WTC11 (cell line): ENCODE measurements around the gene SPG11. TPM values are rescaled to one million over a fixed set of nuclear protein-coding genes. Genes with fewer than 3 reads are reported as not detected.

Experiments
- ATAC-seq: fragments of 200-7000 bp; cut with Tn5 transposase; 2 replicates; pipeline ENCODE4 v1.10.0; 2021; ENCODE audit warnings: mild to moderate bottlenecking, moderate library complexity
- CTCF ChIA-PET: fragments of 300-600 bp; sonication (Branson Sonifier 250); formaldehyde crosslinking; loops from one replicate; lab custom pipeline; 2021; ENCODE audit warnings: antibody characterized with exemption; lab: Charles Lee
- POLR2A ChIA-PET: fragments of 350-600 bp; sonication (Branson Sonifier 250); formaldehyde crosslinking; loops from one replicate; lab custom pipeline; 2021; ENCODE audit warnings: antibody characterized with exemption; lab: Charles Lee
- DNase-seq: peaks from one replicate; pipeline ENCODE4 v3.0.0; 2021; ENCODE audit warnings: low spot score
- H3K27ac Mint-ChIP-seq: 2 replicates; pipeline ENCODE4 v1.8.0; 2021; ENCODE audit warnings: mixed read lengths
- H3K27me3 Mint-ChIP-seq: 2 replicates; pipeline ENCODE4 v1.8.0; 2021; ENCODE audit warnings: low read depth, mild to moderate bottlenecking, moderate library complexity, mixed read lengths
- H3K36me3 Mint-ChIP-seq: 2 replicates; pipeline ENCODE4 v1.8.0; 2021; ENCODE audit warnings: mixed read lengths
- H3K4me1 Mint-ChIP-seq: 2 replicates; pipeline ENCODE4 v1.8.0; 2022; ENCODE audit warnings: mixed read lengths
- H3K4me3 Mint-ChIP-seq: 2 replicates; pipeline ENCODE4 v1.8.0; 2021; ENCODE audit warnings: mild to moderate bottlenecking, moderate library complexity, mixed read lengths
- H3K9me3 Mint-ChIP-seq: 2 replicates; pipeline ENCODE4 v1.8.0; 2021; ENCODE audit warnings: mixed read lengths
- CBFB ChIP-seq: sonication (generic); formaldehyde crosslinking; IDR thresholded peaks from 2 replicates; pipeline ENCODE4 v1.8.1; 2022; ENCODE audit warnings: mild to moderate bottlenecking, low read depth, missing genetic modification reagents
- JAZF1 ChIP-seq: fragments of 250-450 bp; sonication (Bioruptor Pico); IDR thresholded peaks from 2 replicates; pipeline ENCODE4 v1.9.0; 2021; ENCODE audit warnings: moderate library complexity, mild to moderate bottlenecking, inconsistent platforms
- NFATC4 ChIP-seq: fragments of 250-450 bp; sonication (Bioruptor Pico); IDR thresholded peaks from 2 replicates; pipeline ENCODE4 v1.9.0; 2021; ENCODE audit warnings: mild to moderate bottlenecking
- NFYB ChIP-seq: sonication (generic); formaldehyde crosslinking; conservative IDR thresholded peaks from 2 replicates; pipeline ENCODE4 v1.8.0; 2022; ENCODE audit warnings: low read depth, missing genetic modification reagents
- NR2C2 ChIP-seq: sonication (generic); formaldehyde crosslinking; IDR thresholded peaks from 2 replicates; pipeline ENCODE4 v1.8.0; 2022; ENCODE audit warnings: mild to moderate bottlenecking, missing genetic modification reagents
- OVOL2 ChIP-seq: fragments of 250-450 bp; sonication (Bioruptor Pico); IDR thresholded peaks from 2 replicates; pipeline ENCODE4 v1.9.0; 2021; ENCODE audit warnings: mild to moderate bottlenecking, borderline replicate concordance
- RELA ChIP-seq: sonication (generic); formaldehyde crosslinking; IDR thresholded peaks from 2 replicates; pipeline ENCODE4 v1.8.1; 2022; ENCODE audit warnings: missing genetic modification reagents, mild to moderate bottlenecking, borderline replicate concordance
- SMAD3 ChIP-seq: sonication (generic); formaldehyde crosslinking; IDR thresholded peaks from 2 replicates; pipeline ENCODE4 v1.8.0; 2022; ENCODE audit warnings: missing genetic modification reagents, mild to moderate bottlenecking, borderline replicate concordance
- ZNF121 ChIP-seq: sonication (generic); formaldehyde crosslinking; IDR thresholded peaks from 2 replicates; pipeline ENCODE4 v1.8.0; 2023; ENCODE audit warnings: missing genetic modification reagents
- total RNA-seq: library from RNA; stranded (reverse); gene quantifications from 3 replicates; pipeline ENCODE4 v1.2.3, GENCODE V29; 2021
- TF ChIP-seq, protein P1 (sequence below): fragments of 250-450 bp; sonication (Bioruptor Pico); IDR thresholded peaks from 2 replicates; pipeline ENCODE4 v1.9.0; 2021; ENCODE audit warnings: mild to moderate bottlenecking
- TF ChIP-seq, protein P2 (sequence below): sonication (generic); formaldehyde crosslinking; IDR thresholded peaks from 2 replicates; pipeline ENCODE4 v1.8.1; 2023; ENCODE audit warnings: mild to moderate bottlenecking, missing genetic modification reagents, borderline replicate concordance
- TF ChIP-seq, protein P3 (sequence below): sonication (generic); formaldehyde crosslinking; conservative IDR thresholded peaks from 2 replicates; pipeline ENCODE4 v1.8.1; 2022; ENCODE audit warnings: mild to moderate bottlenecking, missing genetic modification reagents
- TF ChIP-seq, protein P4 (sequence below): sonication (generic); formaldehyde crosslinking; IDR thresholded peaks from 2 replicates; pipeline ENCODE4 v1.8.1; 2022; ENCODE audit warnings: missing genetic modification reagents, borderline replicate concordance
- TF ChIP-seq, protein P5 (sequence below): sonication (generic); formaldehyde crosslinking; IDR thresholded peaks from 2 replicates; pipeline ENCODE4 v1.8.0; 2022; ENCODE audit warnings: mild to moderate bottlenecking, missing genetic modification reagents

The SPG11 gene
- total RNA-seq, 1 experiment from 2014 or later = 46.4 TPM

DNA sequence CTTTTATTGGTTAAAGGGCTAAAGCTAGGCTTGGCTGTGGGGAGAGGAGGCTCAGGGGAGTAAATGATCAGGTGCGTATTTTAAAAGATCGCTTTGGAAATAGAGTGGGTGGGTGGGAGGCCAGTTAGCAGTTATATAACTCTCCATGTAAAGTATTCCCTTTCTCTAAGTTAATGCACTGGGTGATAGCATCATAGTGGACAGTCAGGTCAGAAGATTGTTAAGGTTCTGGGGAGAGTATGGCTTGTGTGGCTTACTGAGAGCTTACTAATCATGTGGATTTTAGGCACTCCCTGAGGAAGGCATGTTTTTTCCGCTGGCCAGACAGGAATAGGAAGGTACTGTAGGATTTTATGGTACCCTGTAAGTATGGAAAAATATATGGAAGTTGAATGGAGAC, 132.8 kb downstream of the SPG11 start:
- DNase-seq = no peak
- TF ChIP-seq OVOL2 (CRISPR knock-in tag) = no peak
- TF ChIP-seq, protein P1, sequence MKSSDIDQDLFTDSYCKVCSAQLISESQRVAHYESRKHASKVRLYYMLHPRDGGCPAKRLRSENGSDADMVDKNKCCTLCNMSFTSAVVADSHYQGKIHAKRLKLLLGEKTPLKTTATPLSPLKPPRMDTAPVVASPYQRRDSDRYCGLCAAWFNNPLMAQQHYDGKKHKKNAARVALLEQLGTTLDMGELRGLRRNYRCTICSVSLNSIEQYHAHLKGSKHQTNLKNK (CRISPR knock-in tag) = no peak
- Mint-ChIP-seq H3K4me3 (no peak overlapping the region), H3K4me1 (peaks cover 7% of the 10 kb centered on the region), H3K36me3 (peaks cover 5% of the 10 kb centered on the region), H3K27me3 (no peaks in the 10 kb centered on the region), H3K27ac (no peak overlapping the region; the same call in 1 of the 2 replicates), H3K9me3 (no peaks in the 10 kb centered on the region)
- POLR2A ChIA-PET = no interaction called here
- CTCF ChIA-PET = interaction anchor here (1.1 kb wide), 1 partner anchor 29 kb away, joined by 4 read pairs; no protein-coding TSS in a partner anchor
- peak; percentile 15 for ATAC-seq

DNA sequence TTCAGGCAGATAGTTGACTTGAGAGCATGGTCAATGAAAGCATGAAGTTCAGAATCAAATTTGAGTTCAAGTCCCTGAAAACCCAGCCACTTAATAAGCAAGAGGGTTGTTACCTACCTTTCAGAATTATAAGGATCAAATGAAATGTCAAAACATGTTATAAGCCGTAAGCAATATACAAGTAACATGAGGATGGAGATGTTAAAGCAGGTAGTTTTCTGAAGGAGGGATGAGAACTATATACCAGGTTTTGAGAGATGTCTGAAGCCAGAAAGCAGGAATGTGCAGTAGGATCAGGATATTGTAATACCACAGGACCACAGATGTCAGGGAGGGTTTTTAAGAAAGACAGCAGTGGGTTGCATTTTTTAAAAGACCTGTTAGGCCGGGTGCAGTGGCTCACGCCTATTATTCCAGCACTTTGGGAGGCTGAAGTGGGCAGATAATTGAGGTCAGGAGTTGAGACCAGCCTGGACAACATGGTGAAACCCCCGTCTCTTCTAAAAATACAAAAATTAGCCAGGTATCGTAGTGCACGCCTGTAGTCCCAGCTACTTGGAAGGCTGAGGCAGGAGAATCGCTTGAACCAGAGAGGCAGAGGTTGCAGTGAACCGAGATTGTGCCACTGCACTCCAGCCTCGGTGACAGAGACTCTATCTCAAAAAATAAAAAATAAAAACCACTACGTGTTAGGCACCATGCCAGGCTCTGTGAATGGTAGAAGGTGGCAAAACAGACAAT, 133.4 kb downstream of the SPG11 start:
- CTCF ChIA-PET = interaction anchor here (1.1 kb wide), 1 partner anchor 29 kb away, joined by 4 read pairs; no protein-coding TSS in a partner anchor
- POLR2A ChIA-PET = no interaction called here
- peak overlapping the region; percentile 17; the same call in 1 of the 2 replicates for H3K27ac Mint-ChIP-seq
- DNase-seq = no peak
- peak; percentile 19 for ATAC-seq
- TF ChIP-seq OVOL2 (CRISPR knock-in tag) (no peak), NFATC4 (CRISPR knock-in tag) (0 out of 2 replicates have a peak, but pooled peaks have one; percentile 4)
- H3K4me1 Mint-ChIP-seq = peaks cover 3% of the 10 kb centered on the region
- H3K9me3 Mint-ChIP-seq = no peaks in the 10 kb centered on the region
- peaks cover 5% of the 10 kb centered on the region for H3K36me3 Mint-ChIP-seq
- H3K4me3 Mint-ChIP-seq = no peak overlapping the region
- H3K27me3 Mint-ChIP-seq = no peaks in the 10 kb centered on the region

DNA sequence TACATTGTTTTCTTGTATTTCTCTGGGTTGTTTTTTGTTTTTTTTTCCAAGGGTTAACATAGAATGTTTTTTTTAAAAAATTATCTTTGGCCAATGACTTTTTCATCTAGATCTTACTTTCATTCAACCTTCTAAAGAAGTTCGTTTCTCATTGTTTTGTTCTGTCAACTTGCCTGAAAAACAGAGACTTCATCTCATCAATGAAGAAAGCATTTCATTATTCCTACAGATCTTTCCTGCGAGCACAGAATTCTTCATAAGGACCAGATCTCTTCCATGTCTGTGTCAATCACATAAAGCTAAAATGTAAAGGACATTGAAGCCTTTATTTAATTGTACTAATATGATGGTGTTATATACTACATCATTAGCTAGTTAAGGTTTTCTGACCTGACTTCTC, 136.2 kb downstream of the SPG11 start:
- Mint-ChIP-seq H3K4me1 (no peaks in the 10 kb centered on the region), H3K9me3 (no peaks in the 10 kb centered on the region), H3K36me3 (peaks cover 21% of the 10 kb centered on the region), H3K27ac (no peak overlapping the region), H3K4me3 (no peak overlapping the region), H3K27me3 (no peaks in the 10 kb centered on the region)
- ChIA-PET POLR2A (interaction anchor here (1.4 kb wide), 1 partner anchor 10 kb away, joined by 3 read pairs; the partner anchor contains the start of gene EIF3J), CTCF (no interaction called here)
- ATAC-seq = no peak
- DNase-seq = no peak
- TF ChIP-seq, protein P1 (CRISPR knock-in tag) = no peak
- TF ChIP-seq, protein P2, sequence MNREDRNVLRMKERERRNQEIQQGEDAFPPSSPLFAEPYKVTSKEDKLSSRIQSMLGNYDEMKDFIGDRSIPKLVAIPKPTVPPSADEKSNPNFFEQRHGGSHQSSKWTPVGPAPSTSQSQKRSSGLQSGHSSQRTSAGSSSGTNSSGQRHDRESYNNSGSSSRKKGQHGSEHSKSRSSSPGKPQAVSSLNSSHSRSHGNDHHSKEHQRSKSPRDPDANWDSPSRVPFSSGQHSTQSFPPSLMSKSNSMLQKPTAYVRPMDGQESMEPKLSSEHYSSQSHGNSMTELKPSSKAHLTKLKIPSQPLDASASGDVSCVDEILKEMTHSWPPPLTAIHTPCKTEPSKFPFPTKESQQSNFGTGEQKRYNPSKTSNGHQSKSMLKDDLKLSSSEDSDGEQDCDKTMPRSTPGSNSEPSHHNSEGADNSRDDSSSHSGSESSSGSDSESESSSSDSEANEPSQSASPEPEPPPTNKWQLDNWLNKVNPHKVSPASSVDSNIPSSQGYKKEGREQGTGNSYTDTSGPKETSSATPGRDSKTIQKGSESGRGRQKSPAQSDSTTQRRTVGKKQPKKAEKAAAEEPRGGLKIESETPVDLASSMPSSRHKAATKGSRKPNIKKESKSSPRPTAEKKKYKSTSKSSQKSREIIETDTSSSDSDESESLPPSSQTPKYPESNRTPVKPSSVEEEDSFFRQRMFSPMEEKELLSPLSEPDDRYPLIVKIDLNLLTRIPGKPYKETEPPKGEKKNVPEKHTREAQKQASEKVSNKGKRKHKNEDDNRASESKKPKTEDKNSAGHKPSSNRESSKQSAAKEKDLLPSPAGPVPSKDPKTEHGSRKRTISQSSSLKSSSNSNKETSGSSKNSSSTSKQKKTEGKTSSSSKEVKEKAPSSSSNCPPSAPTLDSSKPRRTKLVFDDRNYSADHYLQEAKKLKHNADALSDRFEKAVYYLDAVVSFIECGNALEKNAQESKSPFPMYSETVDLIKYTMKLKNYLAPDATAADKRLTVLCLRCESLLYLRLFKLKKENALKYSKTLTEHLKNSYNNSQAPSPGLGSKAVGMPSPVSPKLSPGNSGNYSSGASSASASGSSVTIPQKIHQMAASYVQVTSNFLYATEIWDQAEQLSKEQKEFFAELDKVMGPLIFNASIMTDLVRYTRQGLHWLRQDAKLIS (CRISPR knock-in tag) = no peak
- no peak for TF ChIP-seq SMAD3 (CRISPR knock-in tag)
- TF ChIP-seq JAZF1 (CRISPR knock-in tag) = no peak
- TF ChIP-seq OVOL2 (CRISPR knock-in tag) = no peak
- TF ChIP-seq NR2C2 (CRISPR knock-in tag) = no peak
- TF ChIP-seq, protein P3, sequence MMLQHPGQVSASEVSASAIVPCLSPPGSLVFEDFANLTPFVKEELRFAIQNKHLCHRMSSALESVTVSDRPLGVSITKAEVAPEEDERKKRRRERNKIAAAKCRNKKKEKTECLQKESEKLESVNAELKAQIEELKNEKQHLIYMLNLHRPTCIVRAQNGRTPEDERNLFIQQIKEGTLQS = no peak
- TF ChIP-seq, protein P4, sequence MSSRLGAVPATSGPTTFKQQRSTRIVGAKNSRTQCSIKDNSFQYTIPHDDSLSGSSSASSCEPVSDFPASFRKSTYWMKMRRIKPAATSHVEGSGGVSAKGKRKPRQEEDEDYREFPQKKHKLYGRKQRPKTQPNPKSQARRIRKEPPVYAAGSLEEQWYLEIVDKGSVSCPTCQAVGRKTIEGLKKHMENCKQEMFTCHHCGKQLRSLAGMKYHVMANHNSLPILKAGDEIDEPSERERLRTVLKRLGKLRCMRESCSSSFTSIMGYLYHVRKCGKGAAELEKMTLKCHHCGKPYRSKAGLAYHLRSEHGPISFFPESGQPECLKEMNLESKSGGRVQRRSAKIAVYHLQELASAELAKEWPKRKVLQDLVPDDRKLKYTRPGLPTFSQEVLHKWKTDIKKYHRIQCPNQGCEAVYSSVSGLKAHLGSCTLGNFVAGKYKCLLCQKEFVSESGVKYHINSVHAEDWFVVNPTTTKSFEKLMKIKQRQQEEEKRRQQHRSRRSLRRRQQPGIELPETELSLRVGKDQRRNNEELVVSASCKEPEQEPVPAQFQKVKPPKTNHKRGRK (CRISPR knock-in tag) = no peak
- TF ChIP-seq NFYB (CRISPR knock-in tag) = no peak
- no peak for TF ChIP-seq RELA
- no peak for TF ChIP-seq CBFB (CRISPR knock-in tag)
- TF ChIP-seq, protein P5, sequence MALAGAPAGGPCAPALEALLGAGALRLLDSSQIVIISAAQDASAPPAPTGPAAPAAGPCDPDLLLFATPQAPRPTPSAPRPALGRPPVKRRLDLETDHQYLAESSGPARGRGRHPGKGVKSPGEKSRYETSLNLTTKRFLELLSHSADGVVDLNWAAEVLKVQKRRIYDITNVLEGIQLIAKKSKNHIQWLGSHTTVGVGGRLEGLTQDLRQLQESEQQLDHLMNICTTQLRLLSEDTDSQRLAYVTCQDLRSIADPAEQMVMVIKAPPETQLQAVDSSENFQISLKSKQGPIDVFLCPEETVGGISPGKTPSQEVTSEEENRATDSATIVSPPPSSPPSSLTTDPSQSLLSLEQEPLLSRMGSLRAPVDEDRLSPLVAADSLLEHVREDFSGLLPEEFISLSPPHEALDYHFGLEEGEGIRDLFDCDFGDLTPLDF (CRISPR knock-in tag) = no peak
- no peak for TF ChIP-seq ZNF121 (CRISPR knock-in tag)
